ENCODE results near the gene KLHDC7A. TPM values are rescaled to one million over a fixed set of nuclear protein-coding genes. Genes with fewer than 3 reads are reported as not detected.

The KLHDC7A gene
- polyA plus RNA-seq, 2 of the 4 experiments (the other 2 are of a cell fraction), result 0.74 to 2.3 TPM

DNA sequence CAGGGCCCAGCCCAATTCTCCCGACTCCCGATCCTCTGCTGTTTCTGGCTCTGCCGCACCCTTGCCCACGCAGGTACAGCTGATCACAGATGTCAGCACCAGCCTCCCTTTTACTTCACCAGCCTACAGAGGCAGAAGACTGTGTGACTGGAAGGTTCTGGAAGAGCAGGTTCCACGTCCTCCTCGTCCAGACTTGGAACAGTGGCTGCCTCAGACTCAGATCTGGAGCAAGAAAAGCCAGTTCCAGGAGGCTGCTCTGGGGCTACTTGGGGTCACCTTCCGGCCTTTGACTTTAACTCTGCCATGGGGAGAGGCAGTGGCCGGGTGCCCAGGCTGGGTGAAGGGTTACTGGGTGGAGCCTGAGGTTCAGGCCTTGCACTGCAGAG, 16.1 kb upstream of the KLHDC7A start (continued):
- TF ChIP-seq, protein P1, sequence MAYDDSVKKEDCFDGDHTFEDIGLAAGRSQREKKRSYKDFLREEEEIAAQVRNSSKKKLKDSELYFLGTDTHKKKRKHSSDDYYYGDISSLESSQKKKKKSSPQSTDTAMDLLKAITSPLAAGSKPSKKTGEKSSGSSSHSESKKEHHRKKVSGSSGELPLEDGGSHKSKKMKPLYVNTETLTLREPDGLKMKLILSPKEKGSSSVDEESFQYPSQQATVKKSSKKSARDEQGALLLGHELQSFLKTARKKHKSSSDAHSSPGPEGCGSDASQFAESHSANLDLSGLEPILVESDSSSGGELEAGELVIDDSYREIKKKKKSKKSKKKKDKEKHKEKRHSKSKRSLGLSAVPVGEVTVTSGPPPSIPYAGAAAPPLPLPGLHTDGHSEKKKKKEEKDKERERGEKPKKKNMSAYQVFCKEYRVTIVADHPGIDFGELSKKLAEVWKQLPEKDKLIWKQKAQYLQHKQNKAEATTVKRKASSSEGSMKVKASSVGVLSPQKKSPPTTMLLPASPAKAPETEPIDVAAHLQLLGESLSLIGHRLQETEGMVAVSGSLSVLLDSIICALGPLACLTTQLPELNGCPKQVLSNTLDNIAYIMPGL (CRISPR knock-in tag; IDR thresholded peaks at IDR 0.05; ENCODE audit: borderline replicate concordance), result no peak
- TF ChIP-seq, protein P2, sequence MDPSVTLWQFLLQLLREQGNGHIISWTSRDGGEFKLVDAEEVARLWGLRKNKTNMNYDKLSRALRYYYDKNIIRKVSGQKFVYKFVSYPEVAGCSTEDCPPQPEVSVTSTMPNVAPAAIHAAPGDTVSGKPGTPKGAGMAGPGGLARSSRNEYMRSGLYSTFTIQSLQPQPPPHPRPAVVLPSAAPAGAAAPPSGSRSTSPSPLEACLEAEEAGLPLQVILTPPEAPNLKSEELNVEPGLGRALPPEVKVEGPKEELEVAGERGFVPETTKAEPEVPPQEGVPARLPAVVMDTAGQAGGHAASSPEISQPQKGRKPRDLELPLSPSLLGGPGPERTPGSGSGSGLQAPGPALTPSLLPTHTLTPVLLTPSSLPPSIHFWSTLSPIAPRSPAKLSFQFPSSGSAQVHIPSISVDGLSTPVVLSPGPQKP (IDR thresholded peaks at IDR 0.05; ENCODE audit: low read depth, low read length), result no peak
- TF ChIP-seq, protein P3, sequence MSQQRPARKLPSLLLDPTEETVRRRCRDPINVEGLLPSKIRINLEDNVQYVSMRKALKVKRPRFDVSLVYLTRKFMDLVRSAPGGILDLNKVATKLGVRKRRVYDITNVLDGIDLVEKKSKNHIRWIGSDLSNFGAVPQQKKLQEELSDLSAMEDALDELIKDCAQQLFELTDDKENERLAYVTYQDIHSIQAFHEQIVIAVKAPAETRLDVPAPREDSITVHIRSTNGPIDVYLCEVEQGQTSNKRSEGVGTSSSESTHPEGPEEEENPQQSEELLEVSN (IDR thresholded peaks at IDR 0.05; ENCODE audit: borderline replicate concordance, low read depth), result no peak
- TF ChIP-seq ESRRA (IDR thresholded peaks at IDR 0.05; ENCODE audit: borderline replicate concordance, low read length) (no peak), FOXS1 (CRISPR knock-in tag; IDR thresholded peaks at IDR 0.05) (no peak)

DNA sequence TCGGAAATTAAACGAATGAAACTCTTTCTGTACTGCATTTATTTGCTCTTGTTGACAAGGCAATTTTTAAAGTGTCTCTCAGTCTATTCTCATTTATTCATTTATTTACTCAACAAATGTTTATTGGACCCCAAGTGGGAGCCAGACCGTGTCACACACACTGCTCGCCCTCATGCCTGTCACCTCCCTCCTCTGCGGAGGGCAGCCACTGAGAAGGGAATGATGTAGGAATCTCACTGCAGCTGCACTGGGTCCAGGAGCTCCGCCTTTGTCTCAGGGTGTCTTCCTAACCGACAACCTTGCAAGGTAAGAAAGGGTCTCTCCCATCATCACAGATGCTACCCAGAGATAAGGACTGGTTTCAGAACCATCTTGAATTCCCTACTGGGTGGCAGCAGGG, 14.1 kb upstream of the KLHDC7A start:
- ATAC-seq (no peak), FAIRE-seq (no peak), DNase-seq (ENCODE audit: low read depth in 1 of 2, low spot score in 1 of 2) (no peak)
- Histone ChIP-seq H3K4me3 (no peak overlapping the region), H3K4me2 (no peak overlapping the region), H3K27ac (no peak overlapping the region), H3K9me3 (no peaks in the 10 kb centered on the region), H3K4me1 (no peaks in the 10 kb centered on the region)
- ChIA-PET CTCF (no interaction called here), POLR2A (no interaction called here)
- TF ChIP-seq PHF8 (IDR thresholded peaks at IDR 0.05; ENCODE audit: borderline replicate concordance, low read depth), result no peak
- TF ChIP-seq CHD2 (IDR thresholded peaks at IDR 0.05; ENCODE audit: low read length, partially characterized antibody), result no peak
- no peak for TF ChIP-seq NFE2L2 (conservative IDR thresholded peaks at IDR 0.05; ENCODE audit: low read length)
- no peak for TF ChIP-seq RFX5 (IDR thresholded peaks at IDR 0.05)
- 65% methylated on average over 7 of the region's 7 CpGs for whole genome bisulfite sequencing (ENCODE audit: missing lambda C conversion rate)

DNA sequence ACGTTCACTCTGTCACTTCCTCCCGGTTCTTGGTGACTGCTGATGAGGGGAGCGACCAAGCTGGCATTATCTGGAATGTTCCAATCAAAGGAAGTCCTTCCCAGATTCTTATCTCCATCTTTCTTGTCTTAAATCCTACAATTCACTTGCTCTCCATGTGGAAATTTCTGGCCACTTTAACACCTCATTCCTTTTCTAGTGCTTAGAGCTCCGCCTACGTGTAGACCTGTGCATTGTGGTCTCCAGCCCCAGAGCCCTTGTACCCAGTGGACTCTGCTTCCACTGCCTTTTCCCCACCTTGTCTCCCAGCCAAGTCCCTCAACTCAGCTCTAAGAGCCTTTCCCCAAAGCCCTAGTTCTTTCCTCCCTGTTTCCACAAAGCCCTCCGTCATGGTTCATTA, 12.2 kb upstream of the KLHDC7A start:
- no peak overlapping the region for H3K27ac ChIP-seq
- H3K4me2 ChIP-seq, result no peak overlapping the region
- H3K4me1 ChIP-seq, result no peaks in the 10 kb centered on the region
- ATAC-seq (no peak), FAIRE-seq (no peak), DNase-seq (ENCODE audit: low read depth in 1 of 2, low spot score in 1 of 2) (no peak)
- TF ChIP-seq, protein P1 (CRISPR knock-in tag; IDR thresholded peaks at IDR 0.05; ENCODE audit: borderline replicate concordance), result no peak
- no peak for TF ChIP-seq RARB (CRISPR knock-in tag; IDR thresholded peaks at IDR 0.05)
- TF ChIP-seq POLR2AphosphoS2 (conservative IDR thresholded peaks at IDR 0.05; ENCODE audit: low read length), result no peak
- TF ChIP-seq CBX2 (IDR thresholded peaks at IDR 0.05; ENCODE audit: borderline replicate concordance, low read depth), result no peak
- TF ChIP-seq EHF (CRISPR knock-in tag; IDR thresholded peaks at IDR 0.05), result no peak
- TF ChIP-seq, protein P2 (IDR thresholded peaks at IDR 0.05; ENCODE audit: low read depth, low read length), result no peak
- no peak for TF ChIP-seq MAFK (IDR thresholded peaks at IDR 0.05; ENCODE audit: partially characterized antibody)
- TF ChIP-seq, protein P3 (IDR thresholded peaks at IDR 0.05; ENCODE audit: borderline replicate concordance, low read depth), result no peak
- TF ChIP-seq, protein P4, sequence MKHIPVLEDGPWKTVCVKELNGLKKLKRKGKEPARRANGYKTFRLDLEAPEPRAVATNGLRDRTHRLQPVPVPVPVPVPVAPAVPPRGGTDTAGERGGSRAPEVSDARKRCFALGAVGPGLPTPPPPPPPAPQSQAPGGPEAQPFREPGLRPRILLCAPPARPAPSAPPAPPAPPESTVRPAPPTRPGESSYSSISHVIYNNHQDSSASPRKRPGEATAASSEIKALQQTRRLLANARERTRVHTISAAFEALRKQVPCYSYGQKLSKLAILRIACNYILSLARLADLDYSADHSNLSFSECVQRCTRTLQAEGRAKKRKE (CRISPR knock-in tag; IDR thresholded peaks at IDR 0.05; ENCODE audit: low read depth), result no peak
- TF ChIP-seq JUNB (IDR thresholded peaks at IDR 0.05), result no peak
- no peaks in the 10 kb centered on the region for H3K9me3 ChIP-seq
- ChIA-PET POLR2A (no interaction called here), CTCF (interaction anchor here (0.6 kb wide), 1 partner anchor 89 kb away, joined by 3 read pairs; no protein-coding TSS in a partner anchor)
- 49% methylated on average over 6 of the region's 6 CpGs for WGBS (ENCODE audit: missing lambda C conversion rate)
- H3K4me3 ChIP-seq, result no peak overlapping the region
